Astrocyte of the spinal cord (primary cell): ENCODE measurements around the gene ARHGAP33.

Experiments used
- DNase-seq: peaks from one replicate; pipeline ENCODE4 v3.0.0; 2011; ENCODE audit warnings: low read depth, low spot score
- H3K4me3 ChIP-seq: 2 replicates; pipeline ENCODE4 v1.5.1; 2011; ENCODE audit warnings: low read depth, mild to moderate bottlenecking, low read length, moderate library complexity
- in situ Hi-C: cut with HindIII; loops from 2 replicates; pipeline ENCODE4 v1.10.0; 2017; ENCODE audit warnings: low sequenced_read_pairs
- TF ChIP-seq, protein P1 (sequence below): IDR thresholded peaks from 2 replicates; pipeline ENCODE4 v1.5.1; 2012; ENCODE audit warnings: low read depth, mild to moderate bottlenecking, low read length, inconsistent platforms

Gene ARHGAP33

DNA sequence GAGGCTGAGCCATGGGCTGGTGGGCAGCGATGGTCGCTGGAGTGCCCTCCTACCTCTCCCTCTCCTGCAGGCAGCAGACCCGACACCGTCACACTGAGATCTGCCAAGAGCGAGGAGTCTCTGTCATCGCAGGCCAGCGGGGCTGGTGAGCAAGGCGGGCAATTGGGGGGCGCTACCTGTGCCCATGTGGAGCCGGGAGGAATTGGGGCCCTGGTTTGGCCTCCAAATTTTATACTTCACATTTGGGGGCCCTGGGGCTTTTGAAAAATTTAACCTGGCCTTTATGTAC lies 9.9 kb downstream of the ARHGAP33 start:
- TF ChIP-seq, protein P1, sequence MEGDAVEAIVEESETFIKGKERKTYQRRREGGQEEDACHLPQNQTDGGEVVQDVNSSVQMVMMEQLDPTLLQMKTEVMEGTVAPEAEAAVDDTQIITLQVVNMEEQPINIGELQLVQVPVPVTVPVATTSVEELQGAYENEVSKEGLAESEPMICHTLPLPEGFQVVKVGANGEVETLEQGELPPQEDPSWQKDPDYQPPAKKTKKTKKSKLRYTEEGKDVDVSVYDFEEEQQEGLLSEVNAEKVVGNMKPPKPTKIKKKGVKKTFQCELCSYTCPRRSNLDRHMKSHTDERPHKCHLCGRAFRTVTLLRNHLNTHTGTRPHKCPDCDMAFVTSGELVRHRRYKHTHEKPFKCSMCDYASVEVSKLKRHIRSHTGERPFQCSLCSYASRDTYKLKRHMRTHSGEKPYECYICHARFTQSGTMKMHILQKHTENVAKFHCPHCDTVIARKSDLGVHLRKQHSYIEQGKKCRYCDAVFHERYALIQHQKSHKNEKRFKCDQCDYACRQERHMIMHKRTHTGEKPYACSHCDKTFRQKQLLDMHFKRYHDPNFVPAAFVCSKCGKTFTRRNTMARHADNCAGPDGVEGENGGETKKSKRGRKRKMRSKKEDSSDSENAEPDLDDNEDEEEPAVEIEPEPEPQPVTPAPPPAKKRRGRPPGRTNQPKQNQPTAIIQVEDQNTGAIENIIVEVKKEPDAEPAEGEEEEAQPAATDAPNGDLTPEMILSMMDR, result no peak
- no peak for DNase-seq
- in situ Hi-C loops, result no loop called here
- no peak overlapping the region for H3K4me3 ChIP-seq

DNA sequence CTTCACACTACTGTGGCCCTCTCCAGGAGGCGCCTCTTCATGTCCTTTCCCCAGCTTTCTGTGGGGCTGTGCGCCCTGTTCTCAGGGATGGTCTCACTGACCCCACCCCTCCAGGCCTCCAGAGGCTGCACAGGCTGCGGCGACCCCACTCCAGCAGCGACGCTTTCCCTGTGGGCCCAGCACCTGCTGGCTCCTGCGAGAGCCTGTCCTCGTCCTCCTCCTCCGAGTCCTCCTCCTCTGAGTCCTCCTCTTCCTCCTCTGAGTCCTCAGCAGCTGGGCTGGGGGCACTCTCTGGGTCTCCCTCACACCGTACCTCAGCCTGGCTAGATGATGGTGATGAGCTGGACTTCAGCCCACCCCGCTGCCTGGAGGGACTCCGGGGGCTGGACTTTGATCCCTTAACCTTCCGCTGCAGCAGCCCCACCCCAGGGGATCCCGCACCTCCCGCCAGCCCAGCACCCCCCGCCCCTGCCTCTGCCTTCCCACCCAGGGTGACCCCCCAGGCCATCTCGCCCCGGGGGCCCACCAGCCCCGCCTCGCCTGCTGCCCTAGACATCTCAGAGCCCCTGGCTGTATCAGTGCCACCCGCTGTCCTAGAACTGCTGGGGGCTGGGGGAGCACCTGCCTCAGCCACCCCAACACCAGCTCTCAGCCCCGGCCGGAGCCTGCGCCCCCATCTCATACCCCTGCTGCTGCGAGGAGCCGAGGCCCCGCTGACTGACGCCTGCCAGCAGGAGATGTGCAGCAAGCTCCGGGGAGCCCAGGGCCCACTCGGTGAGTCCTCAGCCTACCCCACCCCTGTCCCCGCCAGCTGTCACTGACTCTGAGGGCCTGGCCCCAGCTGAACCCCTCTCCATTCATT lies 11.2 kb downstream of the ARHGAP33 start:
- no peak for DNase-seq
- H3K4me3 ChIP-seq, result no peak overlapping the region
- TF ChIP-seq, protein P1, result no peak
- in situ Hi-C loops, result no loop called here

DNA sequence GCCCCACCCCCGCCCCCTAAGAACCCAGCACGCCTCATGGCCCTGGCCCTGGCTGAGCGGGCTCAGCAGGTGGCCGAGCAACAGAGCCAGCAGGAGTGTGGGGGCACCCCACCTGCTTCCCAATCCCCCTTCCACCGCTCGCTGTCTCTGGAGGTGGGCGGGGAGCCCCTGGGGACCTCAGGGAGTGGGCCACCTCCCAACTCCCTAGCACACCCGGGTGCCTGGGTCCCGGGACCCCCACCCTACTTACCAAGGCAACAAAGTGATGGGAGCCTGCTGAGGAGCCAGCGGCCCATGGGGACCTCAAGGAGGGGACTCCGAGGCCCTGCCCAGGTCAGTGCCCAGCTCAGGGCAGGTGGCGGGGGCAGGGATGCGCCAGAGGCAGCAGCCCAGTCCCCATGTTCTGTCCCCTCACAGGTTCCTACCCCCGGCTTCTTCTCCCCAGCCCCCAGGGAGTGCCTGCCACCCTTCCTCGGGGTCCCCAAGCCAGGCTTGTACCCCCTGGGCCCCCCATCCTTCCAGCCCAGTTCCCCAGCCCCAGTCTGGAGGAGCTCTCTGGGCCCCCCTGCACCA lies 11.9 kb downstream of the ARHGAP33 start:
- no peak overlapping the region for H3K4me3 ChIP-seq
- TF ChIP-seq, protein P1, result no peak
- no peak for DNase-seq
- in situ Hi-C loops, result no loop called here

DNA sequence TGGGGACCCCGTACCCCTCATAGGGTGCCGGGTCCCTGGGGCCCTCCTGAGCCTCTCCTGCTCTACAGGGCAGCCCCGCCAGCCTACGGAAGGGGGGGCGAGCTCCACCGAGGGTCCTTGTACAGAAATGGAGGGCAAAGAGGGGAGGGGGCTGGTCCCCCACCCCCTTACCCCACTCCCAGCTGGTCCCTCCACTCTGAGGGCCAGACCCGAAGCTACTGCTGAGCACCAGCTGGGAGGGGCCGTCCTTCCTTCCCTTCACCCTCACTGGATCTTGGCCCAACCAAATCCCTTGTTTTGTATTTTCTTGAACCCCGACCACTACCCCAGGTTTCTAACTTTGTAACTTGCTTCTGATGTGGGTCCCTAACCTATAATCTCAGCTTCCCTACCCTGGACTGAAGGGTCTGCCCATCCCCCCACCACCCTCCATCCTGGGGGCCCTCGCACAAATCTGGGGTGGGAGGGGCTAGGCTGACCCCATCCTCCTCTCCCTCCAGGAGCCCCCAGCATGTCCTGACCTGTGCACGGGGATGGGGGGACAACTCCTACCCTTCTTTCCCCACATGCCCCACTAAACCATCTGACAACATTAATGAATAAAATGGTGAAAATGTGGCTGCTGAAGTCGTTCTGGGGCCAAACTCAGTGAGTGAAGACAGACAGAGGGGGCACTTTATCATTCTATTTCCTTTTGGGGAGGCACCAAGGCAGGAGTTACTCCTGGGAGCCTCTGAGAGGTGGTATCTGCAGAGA lies 13.0 kb downstream of the ARHGAP33 start:
- no peak overlapping the region for H3K4me3 ChIP-seq
- TF ChIP-seq, protein P1, result no peak
- in situ Hi-C loops, result no loop called here
- DNase-seq, result no peak

DNA sequence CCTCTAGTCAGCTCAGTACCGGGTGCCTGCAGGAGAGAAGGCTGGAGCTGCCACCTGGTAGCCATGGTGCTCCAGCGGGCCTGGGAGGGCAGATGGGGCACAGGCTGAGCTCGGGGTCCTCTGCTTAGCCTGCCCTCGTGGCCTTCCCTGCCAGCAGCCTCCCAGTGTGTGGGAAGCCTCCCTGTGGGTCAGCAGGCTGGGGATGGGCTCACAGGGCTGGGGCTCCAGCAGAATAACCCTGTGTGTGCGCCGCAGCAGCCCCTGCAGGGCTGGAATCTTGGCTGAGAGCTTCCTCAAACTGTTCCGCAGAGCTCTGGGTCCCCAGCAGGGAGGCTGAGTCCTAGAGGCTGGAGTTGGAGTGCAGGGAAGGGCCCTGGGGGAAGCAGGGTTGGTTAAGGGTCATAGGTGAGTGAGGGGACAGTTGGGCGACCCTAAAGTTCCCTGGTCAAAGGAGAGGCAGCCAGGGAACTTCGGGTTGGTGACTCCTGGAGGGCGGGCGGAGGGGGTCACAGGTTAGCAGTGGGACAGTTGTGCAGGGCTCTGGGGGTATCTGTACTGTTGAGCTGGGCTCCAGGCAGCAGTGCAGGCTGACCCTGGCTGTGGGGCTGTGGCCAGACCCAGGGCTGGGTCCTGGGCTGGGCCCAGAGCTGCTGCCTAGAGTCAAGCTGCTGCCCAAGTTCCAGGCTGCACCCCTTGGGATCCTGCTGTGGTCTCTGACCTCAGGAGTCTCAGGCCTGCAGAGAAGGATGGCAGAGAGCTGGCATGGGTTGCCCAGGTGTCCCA lies 14.0 kb downstream of the ARHGAP33 start:
- H3K4me3 ChIP-seq, result no peak overlapping the region
- in situ Hi-C loops, result no loop called here
- DNase-seq, result no peak
- TF ChIP-seq, protein P1, result no peak
